Tibial nerve (tissue), 4 donors: ENCODE data around the gene SLC6A2.

Source experiments
- EP300 ChIP-seq, 2 donors: sonication (generic); formaldehyde crosslinking; IDR thresholded peaks; one replicate each; pipeline ENCODE4 v1.6.1; 2017; ENCODE audit warnings: antibody characterized with exemption in 2 of 2, mild to moderate bottlenecking in 1 of 2
- POLR2A ChIP-seq, 2 donors: fragments of 450-650 bp; IDR thresholded peaks; one replicate each; pipeline ENCODE4 v1.6.1; 2017; ENCODE audit warnings: antibody characterized with exemption in 2 of 2, mild to moderate bottlenecking in 2 of 2, moderate library complexity in 2 of 2
- TF ChIP-seq, protein P1 (sequence below), 5 experiments: fragments of 200-600 bp in 3 of 5; fragments of 450-650 bp in 2 of 5; sonication (generic) in 3 of 5; IDR thresholded peaks; one replicate each; pipeline ENCODE4 v1.5.1; 2016 to 2019; ENCODE audit warnings: antibody characterized with exemption in 5 of 5, mild to moderate bottlenecking in 3 of 5, moderate library complexity in 2 of 5

DNA sequence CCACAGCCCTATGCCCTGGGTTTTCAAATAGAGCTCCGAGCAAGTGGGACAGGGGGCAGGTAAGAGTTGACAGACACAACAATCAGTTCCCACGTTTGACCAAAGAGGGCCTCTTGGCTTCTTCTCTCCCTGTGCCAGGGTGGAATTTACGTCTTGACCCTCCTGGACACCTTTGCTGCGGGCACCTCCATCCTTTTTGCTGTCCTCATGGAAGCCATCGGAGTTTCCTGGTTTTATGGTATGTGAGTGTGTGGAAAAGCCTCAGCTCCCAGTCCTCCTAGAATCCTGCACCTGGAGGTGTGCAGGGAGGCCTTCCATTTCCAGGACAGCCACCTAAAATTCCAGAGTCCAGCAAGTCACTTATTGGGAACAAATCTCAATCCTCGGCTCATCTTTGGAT lies 42.5 kb downstream of the SLC6A2 start:
- no peak for TF ChIP-seq POLR2A (IDR thresholded peaks at IDR 0.05)
- TF ChIP-seq, protein P1, sequence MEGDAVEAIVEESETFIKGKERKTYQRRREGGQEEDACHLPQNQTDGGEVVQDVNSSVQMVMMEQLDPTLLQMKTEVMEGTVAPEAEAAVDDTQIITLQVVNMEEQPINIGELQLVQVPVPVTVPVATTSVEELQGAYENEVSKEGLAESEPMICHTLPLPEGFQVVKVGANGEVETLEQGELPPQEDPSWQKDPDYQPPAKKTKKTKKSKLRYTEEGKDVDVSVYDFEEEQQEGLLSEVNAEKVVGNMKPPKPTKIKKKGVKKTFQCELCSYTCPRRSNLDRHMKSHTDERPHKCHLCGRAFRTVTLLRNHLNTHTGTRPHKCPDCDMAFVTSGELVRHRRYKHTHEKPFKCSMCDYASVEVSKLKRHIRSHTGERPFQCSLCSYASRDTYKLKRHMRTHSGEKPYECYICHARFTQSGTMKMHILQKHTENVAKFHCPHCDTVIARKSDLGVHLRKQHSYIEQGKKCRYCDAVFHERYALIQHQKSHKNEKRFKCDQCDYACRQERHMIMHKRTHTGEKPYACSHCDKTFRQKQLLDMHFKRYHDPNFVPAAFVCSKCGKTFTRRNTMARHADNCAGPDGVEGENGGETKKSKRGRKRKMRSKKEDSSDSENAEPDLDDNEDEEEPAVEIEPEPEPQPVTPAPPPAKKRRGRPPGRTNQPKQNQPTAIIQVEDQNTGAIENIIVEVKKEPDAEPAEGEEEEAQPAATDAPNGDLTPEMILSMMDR (IDR thresholded peaks at IDR 0.05) = no peak
- no peak for TF ChIP-seq EP300 (IDR thresholded peaks at IDR 0.05)
